Testis (tissue), 3 donors: ENCODE results near the gene YPEL2. TPM values are rescaled to one million over a fixed set of nuclear protein-coding genes. Genes with fewer than 3 reads are reported as not detected.

ENCODE experiments used
- DNase-seq: peaks from one replicate; pipeline ENCODE4 v3.0.0-alpha.2; 2019
- H3K27ac ChIP-seq, 2 donors: fragments of 200-600 bp; sonication (generic); one replicate each; pipeline ENCODE4 v1.5.1; 2019
- H3K27me3 ChIP-seq: fragments of 200-600 bp; sonication (generic); one replicate; pipeline ENCODE4 v1.5.1; 2019
- H3K36me3 ChIP-seq: fragments of 200-600 bp; sonication (generic); one replicate; pipeline ENCODE4 v1.5.1; 2017; ENCODE audit warnings: low read depth; ENCODE audit errors: missing control alignments
- H3K4me1 ChIP-seq: fragments of 200-600 bp; sonication (generic); one replicate; pipeline ENCODE4 v1.5.1; 2019
- H3K4me3 ChIP-seq, 2 donors: fragments of 200-600 bp; sonication (generic); one replicate each; pipeline ENCODE4 v1.5.1; 2017 to 2019
- H3K9me3 ChIP-seq: fragments of 200-600 bp; sonication (generic); one replicate; pipeline ENCODE4 v1.5.1; 2017
- POLR2A ChIP-seq: fragments of 450-650 bp; IDR thresholded peaks from one replicate; pipeline ENCODE4 v1.6.1; 2017; ENCODE audit warnings: antibody characterized with exemption, mild to moderate bottlenecking, moderate library complexity
- WGBS, 2 donors: methylation state at CpG; one replicate each; pipeline ENCODE4 v1.1.5; 2018; 5-methylcytosine and 5-hydroxymethylcytosine counted together
- intact Hi-C: fragments of 100-400 bp; cut with DNase I; formaldehyde crosslinking; loops from one replicate; pipeline ENCODE4 v1.15.1; 2023; ENCODE audit warnings: low total_unique reads
- polyA plus RNA-seq: library from polyadenylated mRNA; stranded (reverse); fragments of 350-450 nt; fragmentation: Illumina TruSeq; extraction: RNeasy Lipid Tissue Mini Kit (QIAGEN cat#74804); gene quantifications from one replicate; pipeline ENCODE4 v1.2.3, GENCODE V29; 2014; ENCODE audit warnings: low read depth, low replicate concordance; ENCODE audit not compliant: insufficient read depth
- total RNA-seq, 2 donors: library from RNA; depleted of rRNA; stranded (reverse); fragments of >200 nt; gene quantifications; one replicate each; pipeline ENCODE4 v1.2.3, GENCODE V29; 2016
- TF ChIP-seq, protein P1 (sequence below), 3 experiments: fragments of 450-650 bp in 2 of 3; fragments of 200-600 bp in 1 of 3; sonication (generic) in 1 of 3; IDR thresholded peaks; one replicate each; pipeline ENCODE4 v1.5.1; 2016 to 2019; ENCODE audit warnings: antibody characterized with exemption in 3 of 3, mild to moderate bottlenecking in 2 of 3, moderate library complexity in 1 of 3

The YPEL2 gene
- total and polyA plus RNA-seq, 3 donors from 2014 or later: 20.5 to 48.3 (median 39.8) TPM

DNA sequence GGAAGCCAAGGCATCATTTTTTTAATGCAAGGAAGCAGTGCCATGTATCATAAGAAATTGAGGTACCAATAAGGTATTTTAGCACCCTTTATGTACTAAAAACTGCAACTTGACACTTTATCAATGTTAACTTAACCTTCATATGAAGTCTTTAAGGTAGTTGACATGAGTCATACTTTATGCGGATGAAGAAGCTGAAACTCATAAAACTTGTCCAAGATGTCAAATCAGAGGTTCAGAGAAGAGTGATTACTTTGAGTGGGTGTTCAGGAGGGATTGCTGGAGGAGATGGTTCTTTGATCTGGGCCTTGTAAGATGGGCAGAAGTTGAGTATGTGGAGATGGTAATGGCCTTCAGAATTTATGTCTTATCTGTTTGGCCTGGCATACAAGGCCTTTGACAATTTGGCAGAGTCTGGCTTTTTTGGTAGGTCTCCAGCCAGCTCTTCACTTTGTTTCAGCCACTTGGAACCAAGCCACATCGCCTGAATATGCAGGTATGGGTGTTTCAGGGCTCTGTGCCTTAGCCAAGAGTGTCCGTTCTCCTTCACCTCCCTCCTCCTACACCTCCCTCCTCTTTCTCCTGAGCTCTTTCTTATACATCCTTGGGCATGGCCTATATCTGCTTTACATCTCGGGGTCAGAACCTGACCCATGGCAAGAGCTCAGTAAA is 23.7 kb downstream of the YPEL2 start:
- 68 to 83% methylated on average over 4 of the region's 4 CpGs for WGBS, 2 donors
- TF ChIP-seq, protein P1, sequence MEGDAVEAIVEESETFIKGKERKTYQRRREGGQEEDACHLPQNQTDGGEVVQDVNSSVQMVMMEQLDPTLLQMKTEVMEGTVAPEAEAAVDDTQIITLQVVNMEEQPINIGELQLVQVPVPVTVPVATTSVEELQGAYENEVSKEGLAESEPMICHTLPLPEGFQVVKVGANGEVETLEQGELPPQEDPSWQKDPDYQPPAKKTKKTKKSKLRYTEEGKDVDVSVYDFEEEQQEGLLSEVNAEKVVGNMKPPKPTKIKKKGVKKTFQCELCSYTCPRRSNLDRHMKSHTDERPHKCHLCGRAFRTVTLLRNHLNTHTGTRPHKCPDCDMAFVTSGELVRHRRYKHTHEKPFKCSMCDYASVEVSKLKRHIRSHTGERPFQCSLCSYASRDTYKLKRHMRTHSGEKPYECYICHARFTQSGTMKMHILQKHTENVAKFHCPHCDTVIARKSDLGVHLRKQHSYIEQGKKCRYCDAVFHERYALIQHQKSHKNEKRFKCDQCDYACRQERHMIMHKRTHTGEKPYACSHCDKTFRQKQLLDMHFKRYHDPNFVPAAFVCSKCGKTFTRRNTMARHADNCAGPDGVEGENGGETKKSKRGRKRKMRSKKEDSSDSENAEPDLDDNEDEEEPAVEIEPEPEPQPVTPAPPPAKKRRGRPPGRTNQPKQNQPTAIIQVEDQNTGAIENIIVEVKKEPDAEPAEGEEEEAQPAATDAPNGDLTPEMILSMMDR (IDR thresholded peaks at IDR 0.05): no peak
- TF ChIP-seq POLR2A: no peak
- no peaks in the 10 kb centered on the region for H3K36me3 ChIP-seq
- intact Hi-C loops: no loop called here
- H3K27ac ChIP-seq: peak overlapping the region; percentile 56 to 79
- H3K27me3 ChIP-seq: no peaks in the 10 kb centered on the region
- H3K9me3 ChIP-seq: no peaks in the 10 kb centered on the region
- DNase-seq: no peak
- H3K4me3 ChIP-seq: no peak overlapping the region
- H3K4me1 ChIP-seq: peaks cover 52% of the 10 kb centered on the region

DNA sequence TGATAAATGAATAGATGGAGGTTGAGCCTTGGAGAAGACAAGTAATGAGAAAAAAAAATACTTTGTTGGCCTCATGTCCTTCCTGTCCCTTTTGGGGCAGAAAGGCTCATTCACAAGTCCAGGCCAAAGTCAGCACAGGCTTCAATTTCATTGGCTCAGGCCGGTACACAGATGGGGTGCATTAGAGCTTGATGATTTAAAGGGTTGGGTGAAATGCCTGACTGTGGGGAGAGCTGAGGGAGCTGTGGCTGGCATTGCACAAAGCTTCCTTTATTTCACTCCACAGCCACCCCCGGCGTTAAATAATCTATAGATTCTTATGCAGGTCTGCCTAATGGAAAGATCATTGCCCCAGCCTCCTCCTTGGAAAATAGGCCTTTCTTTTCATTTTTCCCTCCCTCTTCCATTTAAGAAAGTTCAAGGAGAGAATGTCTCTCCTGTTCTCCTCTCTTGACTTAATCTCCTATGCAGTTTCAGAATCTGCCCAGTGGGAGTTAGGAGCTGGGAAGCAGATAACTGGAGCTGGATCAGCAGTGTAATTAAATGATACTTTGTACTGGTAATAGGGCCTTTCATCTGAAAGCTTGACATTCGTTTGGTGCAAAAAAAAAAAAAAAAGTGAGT is 24.4 kb downstream of the YPEL2 start:
- no peaks in the 10 kb centered on the region for H3K36me3 ChIP-seq
- WGBS, 2 donors: 43 to 46% methylated on average over 4 of the region's 4 CpGs
- no peaks in the 10 kb centered on the region for H3K9me3 ChIP-seq
- peaks cover 56% of the 10 kb centered on the region for H3K4me1 ChIP-seq
- peak; percentile 56 for DNase-seq
- H3K27me3 ChIP-seq: no peaks in the 10 kb centered on the region
- H3K27ac ChIP-seq: peak overlapping the region; percentile 56 to 79
- no peak overlapping the region for H3K4me3 ChIP-seq
- TF ChIP-seq POLR2A: no peak
- TF ChIP-seq, protein P1 (IDR thresholded peaks at IDR 0.05): no peak
- intact Hi-C loops: no loop called here

DNA sequence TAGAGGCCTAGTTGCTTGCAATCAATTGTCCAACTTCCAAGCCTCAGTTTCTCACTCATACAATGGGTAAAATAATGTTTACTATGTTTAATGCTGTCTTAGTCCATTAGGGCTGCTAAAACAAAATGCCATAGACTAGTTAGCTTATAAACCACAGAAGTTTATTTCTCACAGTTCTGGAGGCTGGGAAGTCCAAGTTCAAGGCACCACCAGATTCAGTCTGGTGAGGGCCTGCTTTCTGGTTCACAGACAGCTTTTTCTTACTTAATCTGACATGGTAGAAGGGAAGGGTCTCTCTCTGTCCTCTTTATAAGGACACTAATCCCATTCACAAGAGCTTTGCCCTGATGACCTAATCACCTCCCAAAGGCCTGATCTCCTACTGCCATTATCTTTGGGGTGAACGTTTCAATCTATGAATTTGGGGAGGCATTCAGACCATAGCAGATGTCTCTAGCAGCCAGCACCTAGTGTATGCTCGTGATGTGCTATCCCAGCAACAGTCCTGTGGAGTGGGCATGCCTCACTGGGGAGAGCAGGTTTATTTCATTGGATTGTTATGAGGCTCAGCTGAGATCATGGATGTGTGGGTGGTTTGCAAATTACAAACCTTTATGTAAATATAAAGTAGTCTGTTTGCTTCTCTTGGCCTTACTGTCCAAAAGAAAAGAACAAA is 25.2 kb downstream of the YPEL2 start:
- Histone ChIP-seq H3K4me3 (no peak overlapping the region), H3K27me3 (no peaks in the 10 kb centered on the region), H3K36me3 (no peaks in the 10 kb centered on the region), H3K27ac (peak overlapping the region; percentile 61 to 79), H3K4me1 (peaks cover 57% of the 10 kb centered on the region), H3K9me3 (no peaks in the 10 kb centered on the region)
- TF ChIP-seq, protein P1 (IDR thresholded peaks at IDR 0.05): no peak
- no peak for TF ChIP-seq POLR2A
- intact Hi-C loops: no loop called here
- 57 to 89% methylated on average over 2 of the region's 2 CpGs for WGBS, 2 donors
- DNase-seq: no peak

DNA sequence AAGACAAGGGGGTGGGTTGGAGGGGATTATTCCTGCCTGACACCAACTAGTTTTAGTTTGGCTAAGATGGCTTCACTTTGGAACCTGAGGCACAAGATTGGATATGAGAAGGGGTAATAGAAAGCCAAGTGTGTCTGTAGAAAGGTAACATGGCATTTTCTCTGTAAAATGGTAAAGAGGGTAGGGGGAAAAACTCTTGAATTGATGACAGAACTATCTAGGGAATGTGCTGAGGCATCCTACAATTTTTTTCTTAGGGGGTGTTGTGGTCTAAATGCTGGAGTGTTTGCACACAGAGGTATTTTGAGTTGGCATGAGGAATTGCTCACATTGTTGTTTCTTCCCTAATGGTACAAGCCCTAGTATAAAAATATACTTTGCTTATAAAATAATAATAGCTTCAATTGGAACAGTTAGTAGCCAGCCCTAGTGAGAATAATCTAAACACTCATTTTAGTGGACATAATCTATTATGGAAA is 25.8 kb downstream of the YPEL2 start:
- H3K4me1 ChIP-seq: peaks cover 57% of the 10 kb centered on the region
- no peak for TF ChIP-seq POLR2A
- TF ChIP-seq, protein P1 (IDR thresholded peaks at IDR 0.05): no peak
- intact Hi-C loops: no loop called here
- H3K4me3 ChIP-seq: no peak overlapping the region
- no peaks in the 10 kb centered on the region for H3K36me3 ChIP-seq
- H3K27me3 ChIP-seq: no peaks in the 10 kb centered on the region
- no peak for DNase-seq
- no peaks in the 10 kb centered on the region for H3K9me3 ChIP-seq
- H3K27ac ChIP-seq: peak overlapping the region; percentile 61 to 79
